Tibial artery (tissue), 4 donors: ENCODE results near the gene HINFP.

Experiments used
- DNase-seq, 2 donors: peaks; one replicate each; pipeline ENCODE4 v3.0.0-alpha.2; 2019
- H3K27ac ChIP-seq, 2 donors: fragments of 200-600 bp; sonication (generic) in 1 of 2; 1 replicate in 1 of 2; 2 replicates in 1 of 2; pipeline ENCODE4 v1.5.1; 2018 to 2019; ENCODE audit warnings: mild to moderate bottlenecking in 1 of 2
- H3K27me3 ChIP-seq, 2 donors: fragments of 200-600 bp; sonication (generic) in 1 of 2; one replicate each; pipeline versions ENCODE4 v1.5.1 to v1.6.0; 2016 to 2019
- H3K36me3 ChIP-seq, 3 donors: fragments of 200-600 bp; sonication (generic) in 2 of 3; one replicate each; pipeline ENCODE4 v1.5.1; 2016 to 2019; ENCODE audit warnings: mild to moderate bottlenecking in 2 of 3
- H3K4me1 ChIP-seq, 4 donors: fragments of 200-600 bp; sonication (generic) in 2 of 4; 1 replicate in 3 of 4; 2 replicates in 1 of 4; pipeline ENCODE4 v1.5.1; 2016 to 2019
- H3K4me3 ChIP-seq, 2 donors: fragments of 200-600 bp; sonication (generic) in 1 of 2; 1 replicate in 1 of 2; 2 replicates in 1 of 2; pipeline ENCODE4 v1.5.1; 2018 to 2019; ENCODE audit warnings: mild to moderate bottlenecking in 2 of 2
- H3K9me3 ChIP-seq, 3 donors: fragments of 200-600 bp; sonication (generic) in 1 of 3; one replicate each; pipeline ENCODE4 v1.5.1; 2016 to 2019
- CTCF ChIP-seq, 2 experiments: fragments of 200-600 bp in 1 of 2; fragments of 450-650 bp in 1 of 2; IDR thresholded peaks; one replicate each; pipeline ENCODE4 v1.5.1; 2017 to 2019; ENCODE audit warnings: antibody characterized with exemption in 2 of 2, mild to moderate bottlenecking in 1 of 2, moderate library complexity in 1 of 2
- intact Hi-C: fragments of 100-400 bp; cut with DNase I; formaldehyde crosslinking; loops from one replicate; pipeline ENCODE4 v1.15.0; 2023; ENCODE audit warnings: low total_unique reads

Gene HINFP

GRCh38 chr11:119107538-119108145, 13.7 kb upstream of the HINFP start:
- intact Hi-C loops, result loop anchor here (10.0 kb wide), 1 partner anchor 217 kb away; no protein-coding TSS in a partner anchor
- Histone ChIP-seq H3K27me3 (no peaks in the 10 kb centered on the region), H3K4me1 (peaks cover 0 to 43% (median 23%) of the 10 kb centered on the region in 4 donors), H3K27ac (peak overlapping the region; percentile 70 to 88), H3K4me3 (peak overlapping the region; percentile 77 to 95), H3K36me3 (peaks cover 12 to 22% (median 22%) of the 10 kb centered on the region in 3 donors), H3K9me3 (no peaks in the 10 kb centered on the region)
- no peak for DNase-seq
- no peak for TF ChIP-seq CTCF (IDR thresholded peaks at IDR 0.05)

- peaks cover 12 to 29% (median 29%) of the 10 kb centered on the region in 3 donors for H3K36me3 ChIP-seq
- peaks cover 0 to 36% (median 18%) of the 10 kb centered on the region in 4 donors for H3K4me1 ChIP-seq
- H3K27ac ChIP-seq, result peak overlapping the region; percentile 70 to 88
- no peaks in the 10 kb centered on the region for H3K27me3 ChIP-seq
- no peak for TF ChIP-seq CTCF (IDR thresholded peaks at IDR 0.05)
- intact Hi-C loops, result loop anchor here (10.0 kb wide), 1 partner anchor 216 kb away; no protein-coding TSS in a partner anchor
- H3K4me3 ChIP-seq, result peak overlapping the region; percentile 77 to 95
- no peaks in the 10 kb centered on the region for H3K9me3 ChIP-seq
- DNase-seq, result no peak
Observed at GRCh38 chr11:119108146-119108856, 13.1 kb upstream of the HINFP start.

- Histone ChIP-seq H3K36me3 (peaks cover 15 to 34% (median 34%) of the 10 kb centered on the region in 3 donors), H3K27me3 (no peaks in the 10 kb centered on the region), H3K9me3 (no peaks in the 10 kb centered on the region), H3K4me3 (peak overlapping the region; percentile 77 to 95), H3K4me1 (peaks cover 0 to 31% (median 16%) of the 10 kb centered on the region in 4 donors), H3K27ac (peak overlapping the region in 1 of 2 donors; percentile 88)
- DNase-seq, result no peak
- TF ChIP-seq CTCF (IDR thresholded peaks at IDR 0.05), result no peak
- intact Hi-C loops, result loop anchor here (10.0 kb wide), 1 partner anchor 216 kb away; no protein-coding TSS in a partner anchor
Observed at GRCh38 chr11:119108857-119109221, 12.5 kb upstream of the HINFP start.

GRCh38 chr11:119109843-119110242, 11.5 kb upstream of the HINFP start:
- no peaks in the 10 kb centered on the region for H3K27me3 ChIP-seq
- intact Hi-C loops, result loop anchor here (10.0 kb wide), 1 partner anchor 215 kb away; no protein-coding TSS in a partner anchor
- peaks cover 0 to 30% (median 16%) of the 10 kb centered on the region in 4 donors for H3K4me1 ChIP-seq
- no peak overlapping the region for H3K4me3 ChIP-seq
- no peaks in the 10 kb centered on the region for H3K9me3 ChIP-seq
- no peak for DNase-seq
- peaks cover 15 to 44% (median 42%) of the 10 kb centered on the region in 3 donors for H3K36me3 ChIP-seq
- H3K27ac ChIP-seq, result no peak overlapping the region
- TF ChIP-seq CTCF (IDR thresholded peaks at IDR 0.05), result no peak

GRCh38 chr11:119110439-119110838, 10.9 kb upstream of the HINFP start:
- H3K27me3 ChIP-seq, result no peaks in the 10 kb centered on the region
- H3K9me3 ChIP-seq, result no peaks in the 10 kb centered on the region
- TF ChIP-seq CTCF (IDR thresholded peaks at IDR 0.05), result no peak
- H3K36me3 ChIP-seq, result peaks cover 15 to 50% (median 42%) of the 10 kb centered on the region in 3 donors
- no peak overlapping the region for H3K27ac ChIP-seq
- H3K4me1 ChIP-seq, result peaks cover 0 to 30% (median 16%) of the 10 kb centered on the region in 4 donors
- intact Hi-C loops, result no loop called here
- H3K4me3 ChIP-seq, result no peak overlapping the region
- DNase-seq, result no peak
